ENCODE data around the gene ZFYVE26.
"Not testable (repeated sequence)": the region's sequence is repeated elsewhere in the genome, so short reads cannot be mapped to it uniquely, and the experiment has no call there.

Gene ZFYVE26

DNA sequence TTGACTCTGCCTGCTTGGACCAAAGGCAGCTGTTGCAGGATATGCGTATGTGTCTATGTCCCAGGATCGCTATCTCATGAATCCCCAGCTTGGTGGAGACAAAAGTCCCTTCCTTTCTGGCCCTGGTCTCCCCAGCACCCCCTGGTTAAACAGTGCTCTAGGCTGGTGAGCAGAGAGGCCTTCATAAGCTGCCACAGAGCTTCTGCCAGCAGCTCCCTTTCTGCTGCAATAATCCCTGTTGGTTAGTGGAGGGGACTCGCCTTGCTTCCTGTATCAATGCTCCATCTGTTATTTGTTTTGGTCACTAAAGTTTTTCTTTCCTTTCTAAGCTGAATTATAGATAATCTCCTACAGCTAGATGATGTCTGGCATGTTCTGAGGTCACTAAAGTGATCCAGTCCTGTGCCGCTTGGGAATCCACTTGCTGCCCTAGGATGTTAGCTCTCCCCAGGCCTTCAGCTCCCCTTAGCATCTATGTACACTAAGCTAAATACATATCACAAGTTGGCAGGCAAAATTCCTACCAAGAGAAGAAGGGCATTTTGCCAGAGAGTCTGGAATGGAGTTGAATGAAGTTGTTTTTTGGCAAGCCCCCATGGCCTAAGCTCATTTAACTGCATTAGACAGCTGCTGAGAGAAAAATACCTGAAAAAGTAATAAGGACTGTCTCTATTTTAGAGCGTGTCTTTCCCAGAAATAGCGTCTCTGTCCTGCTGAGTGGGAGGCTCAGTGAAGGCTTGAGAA is 66.9 kb downstream of the ZFYVE26 start:
- DNase-seq (ENCODE audit: low read depth in 2 of 2) = no peak

DNA sequence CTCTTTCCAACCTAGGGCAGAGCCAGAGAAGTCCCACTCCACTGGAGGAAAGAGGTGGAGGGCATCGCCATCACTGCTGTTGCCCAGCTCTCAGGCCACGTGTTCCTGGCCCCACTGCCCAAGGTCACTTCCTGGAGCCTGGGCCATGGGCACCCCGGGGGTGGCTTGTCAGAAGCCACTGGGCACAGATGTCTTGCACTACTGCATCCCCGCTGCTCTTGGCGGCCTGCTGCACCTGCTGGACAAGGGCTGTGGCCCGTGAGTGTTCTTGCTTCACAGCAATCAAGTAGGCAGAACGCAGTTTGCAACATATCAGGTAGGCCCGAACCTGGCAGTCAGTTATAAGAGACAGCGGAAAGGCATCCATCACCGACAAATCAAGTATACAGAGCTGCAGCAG is 68.1 kb downstream of the ZFYVE26 start:
- DNase-seq (ENCODE audit: low read depth in 2 of 2) = no peak

DNA sequence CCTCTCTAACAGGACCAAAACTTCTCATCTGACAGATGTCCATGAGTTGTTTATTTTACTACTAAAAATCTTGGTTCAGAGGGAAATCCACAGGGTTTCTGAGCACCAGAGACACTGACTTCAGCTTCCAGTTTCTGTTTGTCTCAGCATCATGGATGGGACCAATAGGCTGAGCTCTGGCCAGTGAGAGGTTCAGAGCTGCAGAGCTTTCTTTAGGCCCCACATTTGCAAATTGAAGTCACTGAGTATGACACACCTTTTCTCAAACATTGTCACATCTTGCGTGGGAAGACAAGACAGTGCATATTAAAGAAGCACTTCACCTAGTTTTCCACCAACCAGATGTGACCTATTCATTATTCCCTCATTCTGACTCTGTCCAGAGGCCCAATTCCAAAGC is 69.5 kb downstream of the ZFYVE26 start:
- no peak for DNase-seq (ENCODE audit: low read depth in 2 of 2)

DNA sequence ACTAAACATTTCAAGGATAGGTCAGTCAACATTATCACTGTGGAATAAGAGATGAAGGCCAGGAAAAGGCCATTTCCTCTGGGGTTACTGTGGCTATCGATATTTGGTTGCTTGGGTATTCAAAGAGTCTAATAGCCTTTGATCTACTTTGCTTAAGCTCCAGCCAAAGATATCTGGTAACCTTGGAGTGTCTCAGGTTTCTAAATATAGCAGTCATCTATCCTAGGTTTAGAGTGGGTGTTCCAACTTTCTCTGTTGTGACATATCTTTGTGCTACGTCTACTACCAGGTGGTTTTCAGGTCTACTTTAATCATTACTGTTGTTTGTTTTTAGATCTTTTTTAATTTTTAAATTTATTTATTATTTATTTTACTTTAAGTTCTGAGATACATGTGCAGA is 72.3 kb downstream of the ZFYVE26 start:
- DNase-seq (ENCODE audit: low read depth in 2 of 2) = no peak

DNA sequence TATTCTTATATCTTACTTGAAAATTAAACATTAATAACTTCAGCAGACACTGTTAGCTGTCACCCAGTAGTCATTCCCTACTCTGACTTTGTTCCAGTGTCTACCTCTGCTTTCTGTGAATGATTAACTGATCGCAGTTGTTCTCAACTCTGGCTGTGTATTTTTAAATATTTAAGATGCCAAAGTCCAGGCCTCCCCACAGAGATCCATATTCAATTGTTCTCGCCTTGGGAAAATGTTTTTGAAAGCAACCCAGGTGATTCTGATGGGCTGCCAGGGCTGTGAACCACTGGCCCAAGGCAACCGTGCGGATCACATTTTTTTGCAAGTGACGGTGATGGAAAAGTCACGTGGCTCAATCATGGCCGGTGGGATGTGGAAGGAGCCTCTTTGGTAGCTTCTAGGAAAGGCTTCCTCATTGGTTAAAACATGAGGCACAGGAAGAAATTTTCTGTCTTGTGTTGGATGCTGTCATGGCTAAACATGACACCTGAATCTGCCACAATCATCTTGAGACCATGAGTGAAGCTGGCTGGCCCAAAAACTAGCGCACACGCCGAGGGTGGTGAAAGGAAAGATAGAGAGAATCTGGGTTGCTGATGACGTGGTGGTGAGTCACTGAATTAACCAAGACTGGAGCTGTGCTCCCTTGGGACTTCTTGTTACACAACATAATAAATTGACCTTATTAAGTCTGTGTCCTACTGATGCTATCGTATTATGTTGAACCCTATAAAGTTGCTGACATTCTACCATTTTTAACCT is 77.5 kb downstream of the ZFYVE26 start:
- peak; percentile 85 to 86 for DNase-seq (ENCODE audit: low read depth in 2 of 2)

DNA sequence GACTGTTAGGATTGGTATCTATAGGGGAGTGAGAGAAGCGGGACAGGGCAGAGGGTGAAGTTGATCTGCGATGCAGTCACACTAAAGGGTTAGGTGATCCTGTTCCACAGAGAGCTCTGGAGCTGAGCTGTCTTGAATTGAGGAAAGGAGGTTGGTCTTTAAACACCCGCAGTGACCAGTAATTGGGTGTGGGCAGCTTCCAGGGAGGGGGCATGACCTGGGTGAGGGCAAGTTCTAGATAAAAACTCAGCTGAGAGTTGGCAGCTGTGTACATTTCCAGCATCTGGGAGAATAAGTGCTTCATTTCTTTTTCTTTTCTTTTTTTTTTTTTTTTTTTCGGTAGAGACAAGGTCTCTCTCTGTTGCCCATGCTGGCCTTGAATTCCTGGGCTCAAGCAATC is 79.6 kb downstream of the ZFYVE26 start:
- no peak for DNase-seq (ENCODE audit: low read depth in 2 of 2)

DNA sequence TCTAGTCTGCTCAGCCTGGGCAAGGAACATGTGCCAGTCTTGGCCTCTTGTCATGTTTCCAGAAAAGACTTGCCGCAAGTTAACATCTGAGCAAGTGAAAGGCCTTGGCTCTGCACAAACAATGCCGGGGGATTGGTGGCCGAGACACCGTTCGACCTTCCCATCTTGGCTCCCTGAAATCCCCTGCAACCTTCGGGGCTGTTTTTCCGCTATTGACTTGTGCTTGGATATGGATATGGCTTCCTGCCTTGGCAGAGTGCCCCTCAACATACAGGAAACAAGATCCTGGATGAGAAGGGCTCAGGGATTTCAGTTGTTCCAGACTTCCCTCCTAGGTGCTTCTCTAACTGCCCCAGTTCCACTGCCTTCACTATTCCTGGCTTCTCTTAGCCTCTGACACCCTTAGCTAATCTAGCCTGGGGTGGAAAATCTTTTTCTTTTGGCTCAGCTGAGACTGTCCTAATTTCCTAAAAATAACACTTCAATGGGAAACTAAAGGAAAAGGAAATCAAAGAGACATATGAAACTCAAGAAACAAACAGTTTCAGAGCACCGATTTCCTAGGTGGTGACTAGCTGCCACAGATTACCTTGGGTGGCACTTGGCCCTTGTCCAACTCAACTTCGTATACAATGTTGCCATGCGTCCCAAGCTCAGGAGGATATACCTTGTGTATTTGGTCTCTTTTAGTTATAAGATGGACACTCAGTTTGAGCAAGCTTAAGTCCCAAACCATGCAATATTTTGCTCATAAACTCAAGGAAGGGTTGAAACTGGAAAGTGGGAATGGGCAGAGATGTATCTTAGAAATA is 80.8 kb downstream of the ZFYVE26 start:
- DNase-seq (ENCODE audit: low read depth in 2 of 2) = no peak

DNA sequence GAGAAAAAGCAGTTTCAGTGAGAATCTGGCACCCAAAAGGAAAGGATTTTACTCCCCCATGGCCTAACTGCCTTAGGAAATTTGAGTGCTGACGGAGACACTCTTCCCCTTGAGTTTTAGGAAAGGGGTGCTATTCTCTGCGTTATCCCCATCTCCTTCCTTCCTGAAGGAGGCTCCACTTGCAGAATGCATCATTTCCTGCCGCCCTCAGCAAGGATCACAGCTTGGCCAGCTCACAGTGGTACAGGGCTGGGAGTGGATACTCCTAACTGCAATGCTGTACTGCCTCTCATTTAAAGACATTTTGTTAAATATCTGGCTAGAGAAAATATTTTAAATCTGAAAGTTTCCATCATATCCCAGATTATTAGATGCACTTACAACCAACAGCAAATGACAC is 81.7 kb downstream of the ZFYVE26 start:
- no peak for DNase-seq (ENCODE audit: low read depth in 2 of 2)

DNA sequence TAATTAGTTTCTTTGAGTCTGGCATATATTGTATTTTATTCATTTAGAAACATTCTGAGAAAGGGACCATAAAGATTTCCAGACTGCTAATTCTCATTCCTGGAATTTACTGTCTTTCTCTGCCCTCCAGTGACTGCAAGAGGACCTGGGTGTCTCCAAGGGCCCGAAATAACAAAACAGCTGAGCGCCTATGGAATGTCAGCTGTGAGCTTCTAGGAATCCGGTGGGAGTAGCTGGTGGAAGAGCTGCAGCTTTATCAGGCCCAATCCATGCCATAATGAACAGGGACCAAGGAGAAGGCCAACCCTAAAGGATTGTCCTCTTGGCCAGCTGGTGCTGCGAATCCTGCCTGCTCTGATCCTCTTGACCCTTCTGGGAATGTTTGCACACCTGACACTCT is 82.8 kb downstream of the ZFYVE26 start:
- no peak for DNase-seq (ENCODE audit: low read depth in 2 of 2)

DNA sequence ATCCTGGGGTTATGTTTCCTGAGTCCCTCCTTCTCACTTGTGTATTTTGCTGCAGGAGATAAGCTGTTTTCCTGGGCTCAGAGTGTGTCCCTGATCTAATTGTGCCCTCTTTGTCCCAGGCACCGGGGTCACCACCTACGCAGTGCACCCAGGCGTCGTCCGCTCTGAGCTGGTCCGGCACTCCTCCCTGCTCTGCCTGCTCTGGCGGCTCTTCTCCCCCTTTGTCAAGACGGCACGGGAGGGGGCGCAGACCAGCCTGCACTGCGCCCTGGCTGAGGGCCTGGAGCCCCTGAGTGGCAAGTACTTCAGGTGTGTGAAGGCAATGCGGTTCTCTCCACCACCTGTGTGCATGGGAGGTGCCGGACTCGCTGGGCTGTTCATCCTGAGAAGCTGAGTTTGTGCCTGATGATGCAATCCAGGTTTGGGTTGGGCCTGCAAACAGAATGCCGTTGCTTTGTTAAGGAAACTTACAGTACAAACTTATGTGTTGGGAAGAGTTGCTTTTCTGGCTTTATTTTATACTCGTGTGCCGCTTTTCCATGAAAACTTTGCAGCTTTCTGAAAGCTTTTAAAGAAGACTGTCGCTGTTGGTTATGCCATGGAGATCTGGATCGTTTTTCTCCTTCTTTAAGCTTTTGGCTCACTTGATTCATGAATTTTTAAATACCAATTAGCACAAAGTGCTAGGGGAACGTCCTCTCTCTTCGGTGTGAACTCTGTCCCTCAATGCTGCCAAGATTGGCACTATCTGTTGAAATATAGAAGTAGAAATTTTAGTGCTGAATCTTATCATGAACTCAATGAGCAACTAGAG is 87.1 kb downstream of the ZFYVE26 start:
- DNase-seq (ENCODE audit: low read depth in 2 of 2) = no peak

DNA sequence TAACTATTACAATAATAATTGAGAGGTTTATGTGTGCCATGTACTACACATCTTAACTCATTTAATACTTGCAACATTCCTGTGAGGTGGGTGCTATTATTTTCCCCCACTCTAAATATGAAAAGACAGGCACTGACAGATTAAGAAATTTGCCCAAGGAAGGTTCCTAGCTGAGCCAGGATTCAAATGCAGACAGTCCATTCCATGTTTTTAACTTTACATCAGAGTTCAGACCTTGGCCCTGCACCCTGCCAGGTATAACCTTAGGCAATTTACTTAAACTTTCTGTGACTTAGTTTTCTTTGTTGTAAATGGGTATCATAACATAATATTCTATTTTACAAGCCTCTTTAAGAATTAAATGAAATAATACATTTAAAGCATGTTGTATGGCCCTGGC is 88.1 kb downstream of the ZFYVE26 start:
- no peak for DNase-seq (ENCODE audit: low read depth in 2 of 2)

DNA sequence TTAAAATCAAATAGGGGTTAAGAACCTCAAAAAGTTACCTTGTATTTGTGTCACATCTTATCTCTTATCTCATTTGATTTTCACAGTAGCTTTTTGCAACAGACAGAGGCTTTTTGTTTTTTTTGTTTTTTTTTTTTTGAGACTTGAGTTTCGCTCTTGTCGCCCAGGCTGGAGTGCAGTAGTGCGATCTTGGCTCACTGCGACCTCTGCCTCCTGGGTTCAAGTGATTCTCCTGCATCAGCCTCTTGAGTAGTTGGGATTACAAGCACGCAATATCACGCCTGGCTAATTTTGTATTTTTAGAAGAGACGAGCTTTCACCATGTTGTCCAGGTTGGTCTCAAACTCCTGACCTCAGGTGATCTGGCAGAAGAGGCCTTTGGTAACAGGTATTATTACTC is 89.0 kb downstream of the ZFYVE26 start:
- DNase-seq (ENCODE audit: low read depth in 2 of 2) = no peak

DNA sequence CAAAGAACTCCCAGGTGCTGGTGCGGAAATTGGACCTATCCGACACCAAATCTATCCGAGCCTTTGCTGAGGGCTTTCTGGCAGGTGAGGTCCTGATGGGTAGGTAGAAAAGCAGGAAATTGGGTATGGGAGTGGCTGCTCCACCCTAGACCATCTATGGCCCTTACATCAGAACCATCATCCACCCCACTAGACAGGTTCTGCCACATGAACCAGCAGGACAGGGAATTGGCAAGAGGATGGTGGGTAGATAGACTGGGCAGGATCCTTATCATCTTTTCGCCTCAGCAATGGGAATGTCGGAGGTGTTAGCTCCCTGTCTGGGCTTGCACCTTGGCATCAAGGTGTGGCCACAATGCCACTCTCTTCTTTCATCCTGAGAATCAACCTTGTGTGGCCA is 91.2 kb downstream of the ZFYVE26 start:
- DNase-seq (ENCODE audit: low read depth in 2 of 2) = no peak

DNA sequence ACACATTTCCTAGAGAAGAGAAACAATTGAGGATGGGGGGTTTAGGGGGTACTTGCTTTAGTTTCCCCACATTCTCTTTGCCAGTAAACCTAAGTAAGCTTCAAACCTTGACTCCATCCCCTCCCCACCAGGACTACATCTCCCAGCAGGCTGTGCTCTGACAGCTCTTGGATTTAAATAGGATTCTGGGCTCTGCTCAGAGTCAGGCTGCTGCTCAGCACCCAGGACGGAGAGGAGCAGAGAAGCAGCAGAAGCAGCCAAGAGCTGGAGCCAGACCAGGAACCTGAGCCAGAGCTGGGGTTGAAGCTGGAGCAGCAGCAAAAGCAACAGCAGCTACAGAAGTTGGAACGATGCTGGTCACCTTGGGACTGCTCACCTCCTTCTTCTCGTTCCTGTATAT is 94.1 kb downstream of the ZFYVE26 start:
- no peak for DNase-seq (ENCODE audit: low read depth in 2 of 2)

DNA sequence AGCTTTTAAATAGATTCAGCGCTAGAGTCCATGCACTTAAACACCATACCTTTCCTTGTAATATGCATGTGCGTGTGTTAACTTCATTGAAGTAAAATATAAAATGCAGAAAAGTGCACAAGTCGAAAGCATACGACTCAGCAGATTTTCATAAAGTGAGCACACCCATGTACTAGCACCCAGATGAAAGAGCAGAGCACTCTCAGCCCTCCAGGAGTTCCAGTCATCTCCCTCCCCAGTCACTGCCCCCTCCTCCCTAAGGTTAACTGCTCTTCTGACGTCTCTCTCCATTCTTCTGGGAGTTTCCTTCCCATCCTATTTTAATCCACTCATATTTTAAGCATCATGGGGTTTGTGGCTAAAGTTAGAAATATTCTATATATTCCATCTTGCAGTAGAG is 94.5 kb downstream of the ZFYVE26 start:
- no peak for DNase-seq (ENCODE audit: low read depth in 2 of 2)

DNA sequence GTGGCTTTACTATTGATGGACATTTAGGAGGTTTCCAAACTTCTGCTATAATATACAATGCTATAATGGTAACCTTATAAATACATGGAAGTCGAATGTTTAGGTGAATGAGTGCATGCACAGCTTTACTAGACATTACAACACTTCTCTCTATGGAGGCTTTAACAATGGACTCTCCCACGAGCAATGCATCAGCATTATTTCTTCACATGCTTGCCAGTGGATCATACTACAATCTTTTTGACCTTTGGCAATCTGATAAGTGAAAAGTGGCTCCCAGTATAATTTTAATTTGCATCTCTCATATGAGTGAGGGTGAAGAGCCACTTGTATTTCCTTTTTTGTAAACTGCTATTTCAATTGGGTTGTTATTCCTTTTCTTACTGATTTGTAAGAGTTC is 96.5 kb downstream of the ZFYVE26 start:
- DNase-seq (ENCODE audit: low read depth in 2 of 2) = no peak

DNA sequence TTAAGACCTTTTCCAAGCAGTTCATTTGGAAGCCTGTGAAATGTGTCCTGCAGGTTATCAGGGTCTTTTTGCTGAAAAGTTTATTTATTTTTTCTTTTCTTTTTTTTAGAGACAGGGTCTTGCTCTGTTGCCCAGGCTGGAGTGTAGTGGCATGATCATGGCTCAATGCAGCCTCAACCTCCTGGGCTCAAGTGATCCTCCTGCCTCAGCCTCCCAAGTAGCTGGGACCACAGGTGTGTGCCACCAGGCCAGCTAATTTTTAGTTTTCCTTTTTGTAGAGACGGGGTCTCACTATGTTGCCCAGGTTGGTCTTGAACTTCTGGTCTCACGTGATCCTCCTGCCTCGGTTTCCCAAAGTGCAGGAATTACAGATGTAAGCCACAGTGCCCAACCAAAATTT is 97.0 kb downstream of the ZFYVE26 start:
- DNase-seq (ENCODE audit: low read depth in 2 of 2) = not testable (repeated sequence)

DNA sequence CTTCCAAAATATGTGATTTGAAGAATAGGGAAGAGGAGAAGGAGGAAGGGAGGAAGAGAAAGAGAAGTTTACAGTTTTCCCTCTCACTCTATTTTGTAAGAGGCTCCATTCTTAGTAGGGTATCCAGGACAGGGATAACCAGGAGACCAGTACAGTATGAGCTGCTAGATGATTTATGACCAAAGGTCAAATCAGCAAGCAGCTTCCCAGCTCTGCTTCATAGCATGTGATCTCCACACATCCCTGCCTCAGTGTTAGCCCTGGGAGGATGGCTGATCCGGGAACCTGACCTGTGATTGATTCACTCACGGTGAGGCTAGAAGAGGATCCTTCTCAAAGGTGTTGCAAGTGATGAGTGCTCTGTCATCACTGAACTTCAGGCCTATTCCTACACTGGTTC is 98.1 kb downstream of the ZFYVE26 start:
- no peak for DNase-seq (ENCODE audit: low read depth in 2 of 2)

DNA sequence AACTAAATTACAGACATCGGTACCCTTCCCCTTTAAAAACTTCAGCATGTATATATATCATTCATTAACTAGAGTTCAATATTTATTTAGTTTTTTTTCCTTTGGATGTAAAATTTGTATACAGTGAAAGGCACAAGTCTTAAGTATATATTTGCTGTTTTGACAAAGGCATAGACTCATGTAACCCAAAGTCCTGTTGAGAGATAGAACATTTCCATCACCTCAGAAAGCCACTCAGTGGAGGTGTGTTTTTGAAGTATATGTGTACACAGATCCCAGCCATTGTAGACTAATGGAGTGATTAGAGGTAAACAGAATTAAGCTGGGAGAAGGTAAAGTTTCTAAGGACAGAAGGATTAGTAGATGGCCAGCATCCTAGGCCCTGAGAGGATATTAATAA is 99.3 kb downstream of the ZFYVE26 start:
- DNase-seq (ENCODE audit: low read depth in 2 of 2) = no peak

DNA sequence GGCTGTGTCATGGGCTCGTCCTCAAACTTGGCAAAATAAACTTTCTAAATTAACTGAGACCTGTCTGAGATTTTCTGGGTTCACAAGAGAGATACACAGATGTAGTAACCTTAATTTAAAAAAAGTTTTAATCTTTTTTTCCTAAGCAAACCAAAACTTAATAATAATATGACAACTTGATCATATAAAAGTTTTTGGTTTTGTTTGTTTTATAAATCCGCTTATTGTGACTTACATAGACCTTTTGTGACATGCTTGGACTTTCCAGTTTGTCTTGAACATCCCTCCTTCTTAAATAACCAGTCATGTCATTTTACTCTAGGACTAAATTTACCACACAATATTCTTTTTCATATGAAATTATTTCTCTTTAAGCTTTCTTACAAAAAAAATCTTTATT is 106.2 kb downstream of the ZFYVE26 start:
- no peak for DNase-seq (ENCODE audit: low read depth in 2 of 2)

DNA sequence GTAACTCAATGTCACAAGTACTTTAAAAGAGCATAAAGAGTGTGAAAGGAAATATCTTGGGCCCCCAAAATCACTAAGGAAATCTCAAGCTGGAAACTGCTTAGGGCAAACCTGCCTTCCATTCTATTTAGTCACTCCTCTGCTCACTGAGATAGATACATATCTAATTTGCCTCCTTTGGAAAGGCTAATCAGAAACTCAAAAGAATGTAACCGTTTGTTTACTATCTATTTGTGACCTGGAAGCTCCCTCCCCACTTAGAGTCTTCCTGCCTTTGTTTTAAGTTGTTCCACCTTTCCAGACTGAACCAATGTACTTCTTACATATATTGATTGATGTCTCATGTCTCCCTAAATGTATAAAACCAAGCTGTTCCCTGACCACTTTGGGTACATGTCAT is 106.6 kb downstream of the ZFYVE26 start:
- not testable (repeated sequence) for DNase-seq (ENCODE audit: low read depth in 2 of 2)

DNA sequence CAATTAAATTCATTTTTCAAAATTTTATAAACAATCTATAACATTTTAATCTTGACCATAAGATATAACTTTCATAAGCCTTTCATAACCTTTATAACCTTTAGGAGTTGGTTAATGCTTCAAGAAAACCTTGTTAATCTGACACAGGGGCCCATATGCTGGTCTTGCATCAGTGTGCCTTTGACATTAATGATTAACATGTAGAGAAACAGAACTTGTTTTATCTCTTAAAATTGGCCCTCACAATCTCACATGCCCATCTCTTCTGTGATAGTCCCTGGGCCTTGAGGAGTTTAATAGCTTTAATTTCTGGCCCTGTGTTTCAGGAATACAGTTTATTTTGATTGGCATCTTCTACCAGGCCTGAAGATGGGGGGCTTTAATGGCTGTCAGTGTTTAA is 107.0 kb downstream of the ZFYVE26 start:
- DNase-seq (ENCODE audit: low read depth in 2 of 2) = not testable (repeated sequence)
